Left renal pelvis (tissue), 4 donors: ENCODE measurements around the gene TSFM. TPM values are rescaled to one million over a fixed set of nuclear protein-coding genes. Genes with fewer than 3 reads are reported as not detected.
"Not testable (repeated sequence)": the region's sequence is repeated elsewhere in the genome, so short reads cannot be mapped to it uniquely, and the experiment has no call there.

Experiments used
- DNase-seq, 4 donors: peaks; one replicate each; pipeline ENCODE4 v3.0.0-alpha.2; 2013; ENCODE audit warnings: low read depth in 4 of 4, low spot score in 3 of 4
- polyA plus RNA-seq, 4 donors: library from polyadenylated mRNA; unstranded; fragments of 120-200 nt; gene quantifications; one replicate each; pipeline ENCODE4 v1.2.1, GENCODE V29; 2013; ENCODE audit not compliant: insufficient read length in 4 of 4

Gene TSFM
- polyA plus RNA-seq, 4 donors, result 23.4 to 47.4 (median 46.9) TPM

GRCh38 chr12:57811028-57811755, 28.6 kb downstream of the TSFM start:
- no peak for DNase-seq

- DNase-seq, result no peak
These were observed 30.8 kb downstream of the TSFM start for GRCh38 chr12:57813111-57813970.

GRCh38 chr12:57813971-57814772, 31.6 kb downstream of the TSFM start:
- no peak for DNase-seq

- DNase-seq, result no peak
These were observed 32.8 kb downstream of the TSFM start for GRCh38 chr12:57815177-57816000.

GRCh38 chr12:57816001-57816854, 33.6 kb downstream of the TSFM start:
- DNase-seq, result no peak

- no peak for DNase-seq
These were observed 34.2 kb downstream of the TSFM start for GRCh38 chr12:57816855-57817151.

- no peak for DNase-seq
These were observed 34.8 kb downstream of the TSFM start for GRCh38 chr12:57817261-57817989.

- not testable (repeated sequence) for DNase-seq
These were observed 35.4 kb downstream of the TSFM start for GRCh38 chr12:57817990-57818331.

GRCh38 chr12:57820119-57820518, 37.5 kb downstream of the TSFM start:
- not testable (repeated sequence) for DNase-seq

GRCh38 chr12:57821015-57821414, 38.4 kb downstream of the TSFM start:
- DNase-seq, result not testable (repeated sequence)

- DNase-seq, result no peak
These were observed 39.1 kb downstream of the TSFM start for GRCh38 chr12:57821474-57822214.

- no peak for DNase-seq
These were observed 40.0 kb downstream of the TSFM start for GRCh38 chr12:57822392-57823130.

GRCh38 chr12:57823131-57823907, 40.7 kb downstream of the TSFM start:
- no peak for DNase-seq

- no peak for DNase-seq
These were observed 41.5 kb downstream of the TSFM start for GRCh38 chr12:57823908-57824640.

GRCh38 chr12:57825451-57825850, 42.9 kb downstream of the TSFM start:
- no peak for DNase-seq

- no peak for DNase-seq
These were observed 43.8 kb downstream of the TSFM start for GRCh38 chr12:57826400-57826799.
